CD4-positive, alpha-beta T cell treated with Interleukin-6 at 100 ng/mL for 8 hours (primary cell): ENCODE data around the gene RPL10A.

Source experiments
- DNase-seq: peaks from one replicate; pipeline ENCODE4 v3.0.0-alpha.2; 2020; ENCODE audit warnings: mixed read lengths, low spot score

The RPL10A gene

GRCh38 chr6:35492258-35492973 is 24.2 kb downstream of the RPL10A start:
- DNase-seq = no peak

GRCh38 chr6:35492974-35493284 is 24.7 kb downstream of the RPL10A start:
- no peak for DNase-seq

- no peak for DNase-seq
These were observed 25.2 kb downstream of the RPL10A start for GRCh38 chr6:35493307-35493983.

GRCh38 chr6:35494161-35494563 is 26.0 kb downstream of the RPL10A start:
- no peak for DNase-seq

GRCh38 chr6:35495258-35496035 is 27.2 kb downstream of the RPL10A start:
- DNase-seq = no peak

GRCh38 chr6:35496036-35496840 is 28.0 kb downstream of the RPL10A start:
- DNase-seq = no peak

GRCh38 chr6:35496841-35497570 is 28.8 kb downstream of the RPL10A start, which contains the start of gene TEAD3:
TSS of gene TEAD3 (minus strand) at chr6:35497079.
- peak; percentile 27 for DNase-seq

- DNase-seq = no peak
These were observed 29.6 kb downstream of the RPL10A start for GRCh38 chr6:35497571-35498421.

- no peak for DNase-seq
These were observed 30.3 kb downstream of the RPL10A start for GRCh38 chr6:35498422-35499067.

- DNase-seq = no peak
These were observed 31.2 kb downstream of the RPL10A start for GRCh38 chr6:35499372-35499771.

- no peak for DNase-seq
These were observed 32.6 kb downstream of the RPL10A start for GRCh38 chr6:35500782-35501181.

GRCh38 chr6:35501784-35502183 is 33.6 kb downstream of the RPL10A start:
- no peak for DNase-seq

- DNase-seq = no peak
These were observed 35.3 kb downstream of the RPL10A start for GRCh38 chr6:35503534-35503933.

GRCh38 chr6:35505999-35506412 is 37.8 kb downstream of the RPL10A start:
- DNase-seq = no peak

- DNase-seq = no peak
These were observed 38.3 kb downstream of the RPL10A start for GRCh38 chr6:35506536-35506935.

- DNase-seq = no peak
These were observed 39.0 kb downstream of the RPL10A start for GRCh38 chr6:35507221-35507620.

GRCh38 chr6:35508027-35508426 is 39.8 kb downstream of the RPL10A start:
- no peak for DNase-seq

- DNase-seq = no peak
These were observed 40.3 kb downstream of the RPL10A start for GRCh38 chr6:35508542-35508941.

GRCh38 chr6:35510916-35511561 is 42.8 kb downstream of the RPL10A start:
- DNase-seq = no peak

GRCh38 chr6:35511562-35511941 is 43.4 kb downstream of the RPL10A start:
- no peak for DNase-seq
